ENCODE measurements around the gene HEATR5A. TPM values are rescaled to one million over a fixed set of nuclear protein-coding genes. Genes with fewer than 3 reads are reported as not detected.

Gene HEATR5A
- total and polyA plus RNA-seq, 2 of the 13 experiments (the other 11 are each of a cell fraction or from before 2014, with no cell fraction given): 36.4 to 105 TPM

DNA sequence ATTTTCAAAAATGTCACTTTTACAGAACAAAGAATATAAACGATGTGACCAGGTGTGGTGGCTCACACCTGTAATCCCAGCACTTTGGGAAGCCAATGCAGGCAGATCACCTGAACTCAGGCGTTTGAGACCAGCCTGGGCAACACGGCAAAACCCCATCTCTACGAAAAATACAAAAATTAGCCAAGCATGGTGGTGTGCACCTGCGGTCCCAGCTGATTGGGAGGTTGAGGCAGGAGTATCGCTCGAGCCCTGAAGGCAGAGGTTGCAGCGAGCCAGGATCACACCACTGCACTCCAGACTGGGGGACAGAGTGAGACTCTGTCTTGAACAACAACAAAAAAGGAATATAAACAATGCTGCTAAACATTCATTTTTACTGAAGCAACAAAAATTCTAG lies 15.2 kb downstream of the HEATR5A start (continued):
- peak; percentile 27; the same call in 1 of the 2 replicates for TF ChIP-seq ZNF768 (CRISPR knock-in tag; IDR thresholded peaks at IDR 0.05)
- peak; percentile 74 for TF ChIP-seq ZNF30 (CRISPR knock-in tag; IDR thresholded peaks at IDR 0.05)
- TF ChIP-seq JUN (CRISPR knock-in tag; IDR thresholded peaks at IDR 0.05): no peak
- TF ChIP-seq ZNF615 (CRISPR knock-in tag; IDR thresholded peaks at IDR 0.05; ENCODE audit: borderline replicate concordance): no peak
- peak; percentile 39; the same call in 1 of the 2 replicates for TF ChIP-seq NFKB2 (CRISPR knock-in tag; IDR thresholded peaks at IDR 0.05; ENCODE audit: borderline replicate concordance)
- TF ChIP-seq ZNF460 (CRISPR knock-in tag; IDR thresholded peaks at IDR 0.05; ENCODE audit: borderline replicate concordance): peak; percentile 38; the same call in 1 of the 2 replicates

DNA sequence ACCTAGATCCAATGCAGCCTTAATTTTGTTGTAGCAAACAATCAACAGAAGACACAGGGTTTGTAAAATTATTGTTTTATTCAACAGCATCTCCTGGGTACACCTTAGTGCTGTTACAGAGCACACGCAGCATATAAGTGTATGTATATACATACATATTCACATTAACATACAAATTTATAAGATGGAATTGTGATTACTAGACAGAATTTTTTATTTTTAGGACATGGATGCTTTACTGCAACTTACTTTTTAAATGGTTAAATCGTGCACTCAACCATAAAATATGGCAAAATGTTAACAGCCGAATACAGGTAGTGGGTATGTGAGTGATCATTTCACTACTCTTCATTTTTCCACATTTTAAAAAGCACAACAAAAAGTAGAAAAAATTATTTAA lies 16.6 kb downstream of the HEATR5A start:
- FAIRE-seq: no peak
- no peak for ATAC-seq
- no peak overlapping the region for H3K4me3 ChIP-seq (replicated peaks in 1 of 3; ENCODE audit: insufficient read depth in 1 of 3, low read depth in 2 of 3, low read length in 3 of 3)
- H3K4me1 ChIP-seq (ENCODE audit: insufficient read depth, low read length): peaks cover 6% of the 10 kb centered on the region
- in situ Hi-C loops (cut with HindIII; ENCODE audit: extremely low pct_ligation_motif_present, low pct_unique_long_range_greater_than_20kb): no loop called here
- no peak overlapping the region for H2AFZ ChIP-seq (ENCODE audit: low read length)
- no TSS peak for BruUV-seq (replicated peaks)
- H3K4me2 ChIP-seq (ENCODE audit: low read depth, low read length): no peak overlapping the region
- no peak for DNase-seq (ENCODE audit: low spot score)
- intact Hi-C loops (cut with micrococcal nuclease; ENCODE audit: unreplicated experiment): no loop called here
- 97% methylated on average over 3 of the region's 3 CpGs for WGBS (ENCODE audit: low lambda C conversion rate)
- H3K27ac ChIP-seq (ENCODE audit: extremely low read length, insufficient read depth, low read length): no peak overlapping the region
- no peaks in the 10 kb centered on the region for H3K9me3 ChIP-seq (ENCODE audit: low read length)
- ChIA-PET POLR2A (interaction anchor here (1.7 kb wide), 1 partner anchor 16 kb away, joined by 7 read pairs; the partner anchor contains the start of gene HEATR5A), CTCF (ENCODE audit: low intra/inter-chr PET ratio, low total read pairs) (no interaction called here)
- peaks cover 4 to 28% of the 10 kb centered on the region in 2 experiments for H3K36me3 ChIP-seq (replicated peaks in 1 of 2; ENCODE audit: control insufficient read depth in 1 of 2, insufficient read depth in 2 of 2, low read length in 2 of 2)
- H3K9ac ChIP-seq (ENCODE audit: insufficient read depth, low read depth, low read length): no peak overlapping the region
- peaks cover 15% of the 10 kb centered on the region for H3K79me2 ChIP-seq (ENCODE audit: insufficient read depth, low read length)
- H3K27me3 ChIP-seq (ENCODE audit: control insufficient read depth in 1 of 2, insufficient read depth in 2 of 2, low read length in 2 of 2): no peaks in the 10 kb centered on the region
- H4K20me1 ChIP-seq (ENCODE audit: insufficient read depth, low read length): no peaks in the 10 kb centered on the region
- TF ChIP-seq MAFF (IDR thresholded peaks at IDR 0.05; ENCODE audit: low read depth, low read length) (peak; percentile 71), MAFK (conservative IDR thresholded peaks at IDR 0.05 in 1 of 2, IDR thresholded peaks at IDR 0.05 in 1 of 2; ENCODE audit: low read length in 2 of 2) (peak; percentile 55 to 77), THAP9 (CRISPR knock-in tag; IDR thresholded peaks at IDR 0.05; ENCODE audit: borderline replicate concordance) (no peak)
